Measurements from ENCODE around the gene PAK1.
"Not testable (repeated sequence)": the region's sequence is repeated elsewhere in the genome, so short reads cannot be mapped to it uniquely, and the experiment has no call there.

PAK1 gene

DNA sequence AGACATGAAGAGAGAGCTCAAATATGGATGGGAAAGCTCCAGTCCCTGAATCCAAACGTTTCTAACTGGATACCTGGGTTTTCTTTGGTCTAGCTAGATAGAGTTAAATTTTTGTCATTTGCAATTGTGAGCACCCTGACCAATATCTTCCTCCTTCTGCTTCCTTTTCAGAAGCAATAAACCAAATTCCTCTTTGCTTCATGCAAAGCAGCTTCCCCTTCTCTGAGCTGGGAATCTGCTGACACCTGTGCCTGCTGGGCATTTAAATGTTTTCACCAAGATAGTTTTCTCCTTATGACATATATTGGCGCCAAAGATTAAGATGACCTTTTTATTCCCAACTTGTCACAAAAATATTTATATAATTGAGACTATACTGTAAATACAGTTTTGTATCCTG is 27.9 kb upstream of the PAK1 start:
- no peak for ATAC-seq
- Mint-ChIP-seq H3K27me3 (peaks cover 15% of the 10 kb centered on the region), H3K9me3 (no peaks in the 10 kb centered on the region), H3K27ac (no peak overlapping the region), H3K4me1 (peaks cover 9% of the 10 kb centered on the region), H3K4me3 (no peak overlapping the region)
- no peak for DNase-seq

DNA sequence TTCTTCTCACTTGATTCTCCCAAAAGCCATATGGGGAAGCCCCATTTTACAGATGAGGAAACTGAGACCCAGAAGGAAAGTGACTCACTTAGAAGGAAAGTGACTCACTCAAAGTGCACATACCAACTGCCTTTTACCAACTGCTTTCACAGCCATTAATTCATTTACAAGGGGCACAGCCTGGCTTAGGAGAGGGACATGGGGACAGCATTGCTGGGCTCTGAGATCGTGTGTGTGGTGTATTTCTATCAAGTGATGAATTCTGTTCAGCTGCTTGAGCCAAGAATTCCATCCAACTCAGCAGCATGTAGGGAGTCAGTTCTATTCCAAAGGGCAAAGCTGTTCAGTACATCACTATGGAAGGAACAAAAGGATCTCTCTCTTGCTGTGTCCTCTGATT is 23.5 kb upstream of the PAK1 start:
- peaks cover 8% of the 10 kb centered on the region for H3K27me3 Mint-ChIP-seq
- no peak for DNase-seq
- peaks cover 4 to 7% of the 10 kb centered on the region in 2 donors for H3K9me3 Mint-ChIP-seq
- H3K27ac Mint-ChIP-seq, result no peak overlapping the region
- no peak for ATAC-seq
- peaks cover 9% of the 10 kb centered on the region for H3K4me1 Mint-ChIP-seq
- no peak overlapping the region for H3K4me3 Mint-ChIP-seq

DNA sequence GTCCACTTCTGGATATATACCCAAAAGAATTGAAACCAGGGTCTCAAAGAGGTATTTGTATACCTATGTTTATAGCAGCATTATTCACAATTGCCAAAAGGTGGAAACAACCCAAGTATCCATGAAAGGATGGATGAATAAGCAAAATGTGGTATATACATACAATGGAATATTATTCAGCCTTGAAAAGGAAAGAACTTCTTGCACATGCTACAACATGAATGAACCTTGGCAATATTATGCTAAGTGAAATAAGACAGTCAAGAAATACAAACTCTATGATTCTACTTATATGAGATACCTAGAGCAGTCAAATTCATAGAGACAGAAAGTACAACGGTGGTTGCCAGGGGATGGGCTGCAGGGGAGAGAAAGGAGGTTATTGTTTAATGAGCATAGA is 21.6 kb upstream of the PAK1 start:
- Mint-ChIP-seq H3K27ac (no peak overlapping the region), H3K27me3 (peaks cover 16% of the 10 kb centered on the region), H3K9me3 (peaks cover 4 to 7% of the 10 kb centered on the region in 2 donors), H3K4me3 (no peak overlapping the region), H3K4me1 (peaks cover 9% of the 10 kb centered on the region)
- DNase-seq, result no peak
- no peak for ATAC-seq

DNA sequence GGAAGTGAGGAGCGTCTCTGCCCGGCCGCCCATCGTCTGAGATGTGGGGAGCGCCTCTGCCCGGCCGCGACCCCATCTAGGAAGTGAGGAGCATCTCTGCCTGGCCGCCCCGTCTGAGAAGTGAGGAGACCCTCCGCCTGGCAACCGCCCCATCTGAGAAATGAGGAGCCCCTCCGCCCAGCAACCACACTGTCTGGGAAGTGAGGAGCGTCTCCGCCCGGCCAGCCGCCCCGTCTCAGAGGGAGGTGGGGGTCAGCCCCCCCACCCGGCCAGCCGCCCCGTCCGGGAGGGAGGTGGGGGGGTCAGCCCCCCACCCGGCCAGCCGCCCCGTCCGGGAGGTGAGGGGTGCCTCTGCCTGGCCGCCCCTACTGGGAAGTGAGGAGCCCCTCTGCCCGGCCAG is 16.1 kb upstream of the PAK1 start:
- not testable (repeated sequence) for H3K4me3 Mint-ChIP-seq, H3K9me3 Mint-ChIP-seq, H3K27ac Mint-ChIP-seq, H3K4me1 Mint-ChIP-seq, ATAC-seq, H3K27me3 Mint-ChIP-seq, DNase-seq

DNA sequence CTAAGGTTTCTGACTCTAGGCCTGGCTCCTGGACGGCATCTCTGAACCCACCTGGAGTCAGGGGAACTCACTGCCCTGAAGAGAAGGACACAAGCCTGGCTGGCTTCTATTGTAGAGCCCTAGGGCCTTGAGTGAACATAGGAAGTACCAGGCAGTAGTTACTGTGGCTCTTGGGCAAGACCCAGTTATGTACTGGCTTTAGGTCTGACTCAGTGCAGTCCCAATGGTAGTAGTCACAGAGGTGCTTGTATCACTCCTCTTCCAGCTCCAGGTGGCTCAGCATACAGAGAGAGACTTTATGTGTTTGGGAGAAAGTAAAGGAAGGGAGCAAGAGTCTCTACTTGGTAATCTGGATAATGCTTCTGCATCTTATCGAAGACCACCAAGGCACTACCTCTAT is 13.9 kb upstream of the PAK1 start:
- Mint-ChIP-seq H3K9me3 (no peaks in the 10 kb centered on the region), H3K4me1 (no peaks in the 10 kb centered on the region), H3K27ac (no peak overlapping the region), H3K27me3 (peaks cover 8% of the 10 kb centered on the region), H3K4me3 (no peak overlapping the region)
- DNase-seq (no peak), ATAC-seq (no peak)

DNA sequence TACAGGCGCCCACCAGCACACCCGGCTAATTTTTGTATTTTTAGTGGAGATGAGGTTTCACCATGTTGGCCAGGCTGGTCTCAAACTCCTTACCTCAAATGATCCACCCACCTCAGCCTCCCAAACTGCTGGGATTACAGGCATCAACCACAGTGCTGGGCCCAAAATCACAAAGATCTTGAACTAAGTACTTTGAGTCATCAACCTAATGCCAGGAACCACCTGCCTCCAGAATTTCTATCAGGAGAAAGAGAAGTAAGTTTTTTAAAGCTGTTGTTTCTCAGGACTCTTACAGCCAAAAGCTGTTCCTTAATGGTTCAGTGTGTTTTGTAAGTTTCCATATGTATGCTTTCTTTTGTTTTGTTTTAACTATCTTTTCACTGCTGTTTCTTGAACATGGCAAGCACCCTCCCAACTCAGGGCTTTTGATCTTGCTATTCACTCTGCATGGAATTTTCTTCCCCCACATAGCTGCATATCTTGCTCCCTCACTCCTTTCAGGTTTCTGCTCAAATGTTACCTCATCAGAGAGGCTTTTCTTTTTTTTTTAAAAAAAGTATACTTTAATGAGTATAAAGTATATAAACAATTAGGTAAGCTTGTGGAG is 6.0 kb upstream of the PAK1 start:
- H3K4me1 Mint-ChIP-seq, result no peaks in the 10 kb centered on the region
- no peak overlapping the region for H3K27ac Mint-ChIP-seq
- no peak overlapping the region for H3K4me3 Mint-ChIP-seq
- no peaks in the 10 kb centered on the region for H3K9me3 Mint-ChIP-seq
- ATAC-seq, result no peak
- no peak for DNase-seq
- H3K27me3 Mint-ChIP-seq, result no peaks in the 10 kb centered on the region

DNA sequence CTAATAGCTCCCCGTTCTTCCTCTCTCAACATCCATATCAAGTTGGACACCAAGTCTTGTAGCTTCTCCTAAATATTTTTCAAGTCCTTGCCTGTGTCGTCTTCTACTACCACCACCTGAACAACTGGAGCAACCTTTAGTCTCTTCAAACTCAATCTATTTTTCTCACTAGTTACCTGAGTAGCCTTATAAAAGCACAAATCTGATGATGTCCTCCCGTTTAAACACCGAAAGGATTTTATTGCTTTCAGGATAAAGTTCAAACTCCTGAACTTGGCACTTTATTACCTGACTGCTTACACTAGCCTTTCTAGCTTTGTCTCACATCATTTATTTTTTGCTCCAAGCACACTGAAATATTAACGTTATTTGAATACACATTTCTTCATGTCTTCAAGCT is 1.3 kb upstream of the PAK1 start:
- DNase-seq, result no peak
- ATAC-seq, result no peak
- peak overlapping the region; percentile 0 to 5 for H3K4me3 Mint-ChIP-seq
- peaks cover 19% of the 10 kb centered on the region for H3K4me1 Mint-ChIP-seq
- no peaks in the 10 kb centered on the region for H3K27me3 Mint-ChIP-seq
- no peak overlapping the region for H3K27ac Mint-ChIP-seq
- H3K9me3 Mint-ChIP-seq, result no peaks in the 10 kb centered on the region

DNA sequence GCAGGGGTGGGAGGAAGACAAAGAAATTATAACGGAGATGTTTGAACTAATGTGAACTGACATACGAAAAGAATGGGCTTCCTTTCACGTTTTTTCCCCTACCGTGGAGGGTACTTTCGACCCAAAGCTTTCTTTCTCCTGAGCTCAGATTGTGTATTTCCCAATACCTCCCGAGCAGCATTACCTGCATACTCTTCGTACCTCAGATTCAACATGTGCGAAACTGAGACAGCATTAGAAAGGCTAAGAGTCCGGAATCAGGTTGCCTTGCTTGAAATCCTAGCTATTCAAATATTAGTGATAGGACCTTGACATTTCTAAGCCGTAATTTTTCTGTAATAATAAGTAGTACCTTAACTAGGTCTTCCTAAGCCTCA is 778 bp upstream of the PAK1 start:
- no peaks in the 10 kb centered on the region for H3K27me3 Mint-ChIP-seq
- peak overlapping the region; percentile 47 to 88 for H3K27ac Mint-ChIP-seq
- no peak for DNase-seq
- H3K4me3 Mint-ChIP-seq, result peak overlapping the region; percentile 85 to 86
- no peaks in the 10 kb centered on the region for H3K9me3 Mint-ChIP-seq
- no peak for ATAC-seq
- H3K4me1 Mint-ChIP-seq, result peaks cover 20% of the 10 kb centered on the region

DNA sequence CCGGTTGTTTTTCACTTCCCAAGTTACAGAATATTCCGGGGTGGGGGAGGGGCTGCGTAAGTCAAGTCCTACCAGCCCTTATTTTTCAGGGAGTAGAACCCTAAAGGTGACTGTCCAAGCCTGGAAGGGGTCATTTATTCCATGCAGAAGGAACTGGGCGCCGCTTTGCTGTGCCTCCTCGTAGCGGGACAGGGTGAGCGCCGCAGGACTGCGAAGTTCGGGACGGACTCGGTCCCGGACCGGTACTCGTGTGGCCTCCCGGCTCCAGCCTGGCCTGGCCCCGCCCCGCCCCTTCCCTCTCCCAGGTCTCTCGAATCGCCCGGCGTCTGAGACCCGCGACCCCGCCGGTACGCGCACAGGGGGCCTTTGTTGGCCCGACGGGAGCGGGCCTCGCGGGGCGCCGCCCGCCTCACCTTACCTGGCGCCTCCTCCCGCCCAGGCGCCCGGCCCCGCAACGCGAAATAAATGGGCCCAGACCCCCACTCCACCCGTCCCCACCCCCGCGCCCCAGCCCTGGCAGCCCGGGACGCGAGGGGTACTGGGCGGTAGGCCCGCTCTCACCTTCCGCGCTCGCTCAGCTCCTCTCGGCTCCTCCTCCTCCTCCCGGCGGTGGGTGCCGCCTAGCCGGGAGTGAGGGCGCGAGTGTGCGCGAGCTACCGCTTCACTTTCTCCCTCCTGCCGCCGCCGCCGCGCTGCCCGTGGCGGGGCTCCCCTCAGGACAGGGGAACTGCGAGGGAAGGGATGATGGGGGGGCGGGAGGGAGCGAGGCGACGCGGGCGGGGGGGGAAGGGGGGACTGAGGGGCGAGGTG is 698 bp downstream of the PAK1 start:
- peaks cover under 1% of the 10 kb centered on the region for H3K27me3 Mint-ChIP-seq
- peak overlapping the region; percentile 89 to 92 for H3K4me3 Mint-ChIP-seq
- ATAC-seq (peak; percentile 82), DNase-seq (peak; percentile 63 to 64)
- H3K27ac Mint-ChIP-seq, result peak overlapping the region; percentile 88 to 90
- peaks cover 20% of the 10 kb centered on the region for H3K4me1 Mint-ChIP-seq
- no peaks in the 10 kb centered on the region for H3K9me3 Mint-ChIP-seq

DNA sequence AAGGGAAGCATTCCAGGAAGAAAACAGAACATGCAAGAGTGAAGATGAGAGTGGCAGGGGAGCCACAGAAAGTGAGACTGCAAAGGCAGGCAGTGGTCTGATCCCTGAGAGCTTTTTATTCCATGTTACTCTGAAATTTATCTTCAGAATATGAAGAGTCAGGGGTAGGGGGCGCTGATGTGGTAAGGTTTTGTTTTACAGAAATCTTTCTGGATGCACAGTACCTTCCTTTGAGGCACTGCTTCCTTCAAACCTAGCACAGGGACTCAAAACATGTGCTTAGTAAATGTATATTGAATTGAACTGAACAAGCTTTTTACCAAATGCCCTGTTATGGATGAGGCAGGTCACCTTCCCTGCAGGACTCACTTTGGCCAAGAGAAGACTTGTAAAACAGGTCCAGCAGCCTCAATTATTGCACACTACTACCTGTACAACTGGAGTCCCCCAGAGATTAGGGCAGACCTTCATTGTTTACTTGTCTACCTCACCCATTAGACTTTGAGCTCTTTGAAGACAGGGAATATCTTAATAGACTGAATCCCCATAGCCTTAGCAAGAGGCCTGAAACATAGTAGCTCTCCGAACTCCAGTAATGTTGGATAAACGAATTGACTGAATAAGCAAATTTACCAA is 2.2 kb downstream of the PAK1 start:
- Mint-ChIP-seq H3K4me1 (peaks cover 20% of the 10 kb centered on the region), H3K27me3 (peaks cover 7% of the 10 kb centered on the region), H3K27ac (no peak overlapping the region), H3K9me3 (no peaks in the 10 kb centered on the region), H3K4me3 (peak overlapping the region in 1 of 2 donors; percentile 9)
- ATAC-seq (no peak), DNase-seq (no peak)

DNA sequence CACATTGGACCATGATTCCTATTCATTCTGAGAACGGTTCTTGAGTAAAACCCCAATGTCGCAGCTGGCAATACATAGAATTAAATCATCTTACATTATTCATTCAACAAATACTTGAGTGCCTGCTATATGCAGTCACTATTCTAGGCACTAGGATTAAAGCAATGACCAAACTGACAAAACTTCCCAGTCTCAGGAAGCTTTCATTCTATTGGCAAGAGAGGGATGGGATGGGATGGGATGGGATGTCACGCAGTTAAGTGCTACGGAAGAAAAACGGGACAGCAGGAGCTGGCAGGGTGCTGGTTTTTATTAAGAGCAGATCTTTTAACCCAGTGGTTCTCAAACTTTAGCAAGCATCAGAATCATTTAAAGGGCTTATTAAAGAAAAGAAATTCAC is 2.9 kb downstream of the PAK1 start:
- Mint-ChIP-seq H3K27me3 (peaks cover 7% of the 10 kb centered on the region), H3K9me3 (no peaks in the 10 kb centered on the region), H3K4me1 (peaks cover 20% of the 10 kb centered on the region), H3K27ac (no peak overlapping the region), H3K4me3 (no peak overlapping the region)
- DNase-seq, result no peak
- no peak for ATAC-seq

DNA sequence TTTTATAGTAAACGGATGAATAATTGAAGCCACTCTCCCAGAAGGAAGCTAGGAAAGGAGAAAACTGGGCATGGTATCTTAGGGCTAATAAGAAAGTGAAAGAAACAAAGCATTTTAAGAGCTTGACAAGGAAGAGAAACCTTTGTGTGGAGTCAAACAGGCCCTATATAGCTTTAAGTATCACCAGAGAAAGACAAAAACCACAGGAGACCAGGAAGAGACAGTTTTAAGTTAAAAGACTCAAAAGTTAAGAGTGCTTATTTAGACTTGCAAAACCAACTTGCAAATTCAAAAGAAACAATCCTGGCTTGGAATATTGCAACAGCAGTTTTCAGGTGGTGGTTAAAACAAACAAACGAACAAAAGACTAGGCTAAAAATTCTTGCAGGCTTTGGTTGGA is 3.4 kb downstream of the PAK1 start:
- H3K4me3 Mint-ChIP-seq, result no peak overlapping the region
- no peak for DNase-seq
- H3K27ac Mint-ChIP-seq, result no peak overlapping the region

DNA sequence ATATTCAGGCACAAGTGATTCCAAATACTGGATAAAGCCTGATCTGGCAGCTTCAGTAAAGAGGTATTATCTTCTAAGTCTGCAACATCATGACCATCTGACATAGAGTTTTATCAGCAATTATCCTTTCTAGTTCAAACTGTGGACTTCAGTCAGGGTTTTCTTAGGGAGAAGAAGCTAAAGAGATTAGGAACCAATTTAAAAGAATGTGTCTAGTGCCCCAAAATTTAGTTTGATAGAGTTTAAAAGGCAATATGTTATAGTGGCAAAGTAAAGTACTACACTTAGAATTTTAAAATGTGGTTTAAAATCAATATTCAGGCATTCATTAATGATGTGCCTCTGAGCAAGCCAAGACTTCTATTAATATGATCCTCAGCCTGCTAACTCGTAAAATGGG is 5.4 kb downstream of the PAK1 start:
- H3K27me3 Mint-ChIP-seq, result peaks cover 7% of the 10 kb centered on the region
- H3K4me1 Mint-ChIP-seq, result peaks cover 14% of the 10 kb centered on the region
- H3K27ac Mint-ChIP-seq, result no peak overlapping the region
- ATAC-seq (no peak), DNase-seq (no peak)
- H3K4me3 Mint-ChIP-seq, result no peak overlapping the region
- no peaks in the 10 kb centered on the region for H3K9me3 Mint-ChIP-seq

More for the DNA sequence above, 3.4 kb downstream of the PAK1 start:
- Mint-ChIP-seq H3K4me1 (peaks cover 20% of the 10 kb centered on the region), H3K9me3 (no peaks in the 10 kb centered on the region), H3K27me3 (peaks cover 7% of the 10 kb centered on the region)
- no peak for ATAC-seq

DNA sequence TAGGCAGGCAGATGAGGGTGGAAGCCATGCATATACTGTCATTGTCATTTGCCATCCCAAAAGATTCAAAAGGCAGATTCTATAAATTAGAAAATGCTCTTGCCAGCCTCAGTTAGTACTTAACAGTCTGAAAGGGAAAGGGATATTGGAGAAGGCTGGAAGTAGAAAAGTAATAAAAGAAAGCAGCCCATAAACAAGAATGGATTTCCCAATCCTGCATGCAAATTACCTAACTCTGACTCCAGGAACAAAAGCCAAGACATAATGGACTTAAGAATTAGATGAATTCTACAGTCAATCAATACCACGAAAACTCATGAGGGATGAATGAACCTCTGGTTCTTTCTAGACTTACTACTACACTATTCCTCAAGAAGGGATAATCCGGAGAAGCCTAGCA is 5.9 kb downstream of the PAK1 start:
- DNase-seq (no peak), ATAC-seq (no peak)
- Mint-ChIP-seq H3K9me3 (no peaks in the 10 kb centered on the region), H3K27ac (no peak overlapping the region), H3K4me1 (peaks cover 14% of the 10 kb centered on the region), H3K4me3 (no peak overlapping the region), H3K27me3 (peaks cover 7% of the 10 kb centered on the region)

DNA sequence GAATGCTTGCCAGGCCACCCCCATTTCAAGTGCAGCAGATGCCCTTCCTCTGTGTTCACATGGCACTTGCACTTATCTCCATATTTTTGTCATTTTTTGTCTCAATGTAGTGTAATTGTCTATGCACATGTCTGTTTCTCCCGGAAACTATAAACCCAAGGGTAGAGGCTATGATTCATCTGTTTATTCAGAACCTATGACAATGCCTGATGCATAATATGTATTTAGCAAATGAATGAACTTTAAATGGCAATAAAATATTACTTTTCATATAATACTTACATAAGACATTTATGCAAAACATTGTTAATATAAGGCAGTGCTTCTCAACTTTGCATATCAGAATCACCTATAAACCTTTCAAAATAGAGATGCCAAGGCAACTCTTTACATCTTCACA is 6.7 kb downstream of the PAK1 start:
- ATAC-seq, result no peak
- Mint-ChIP-seq H3K27ac (no peak overlapping the region), H3K27me3 (peaks cover 7% of the 10 kb centered on the region)

DNA sequence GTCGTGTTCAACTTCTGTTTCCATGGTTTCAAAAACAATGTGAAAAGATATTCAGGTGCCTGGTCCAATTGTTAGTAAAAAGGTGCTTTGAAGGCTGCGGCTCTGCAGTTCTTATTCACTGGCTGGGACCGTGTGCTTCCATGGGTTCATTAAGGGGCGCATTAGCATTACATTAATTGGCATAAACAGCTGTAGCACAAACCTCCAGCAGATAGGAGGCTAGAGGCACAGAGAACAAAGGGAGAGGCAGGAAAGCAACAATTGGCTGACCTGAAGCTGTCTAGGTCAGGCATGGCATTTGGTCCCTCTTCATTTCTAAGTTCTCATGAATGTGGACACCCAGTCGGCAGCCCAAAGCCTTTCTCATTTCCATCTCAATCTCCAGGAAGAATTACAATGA is 16.6 kb downstream of the PAK1 start:
- H3K27me3 Mint-ChIP-seq, result no peaks in the 10 kb centered on the region
- H3K27ac Mint-ChIP-seq, result no peak overlapping the region

More for the DNA sequence above, 6.7 kb downstream of the PAK1 start:
- no peak for DNase-seq
- no peak overlapping the region for H3K4me3 Mint-ChIP-seq
- H3K4me1 Mint-ChIP-seq, result peaks cover 14% of the 10 kb centered on the region
- H3K9me3 Mint-ChIP-seq, result no peaks in the 10 kb centered on the region

More for the DNA sequence above, 16.6 kb downstream of the PAK1 start:
- no peaks in the 10 kb centered on the region for H3K9me3 Mint-ChIP-seq
- ATAC-seq (no peak), DNase-seq (no peak)
- H3K4me1 Mint-ChIP-seq, result peaks cover 11% of the 10 kb centered on the region
- H3K4me3 Mint-ChIP-seq, result no peak overlapping the region
